Panc1 (cell line): ENCODE measurements around the gene ENOX1. TPM values are rescaled to one million over a fixed set of nuclear protein-coding genes. Genes with fewer than 3 reads are reported as not detected.
A peak's percentile ranks its signal among the peaks of the same experiment; 100 is the strongest.

Experiments used
- ATAC-seq: fragments of 200-7000 bp; cut with Tn5 transposase; 2 replicates; pipeline ENCODE4 v1.9.1; 2020; ENCODE audit warnings: mild to moderate bottlenecking, moderate library complexity
- BruUV-seq: library from RNA; stranded (reverse); fragments of 400-500 nt; replicated peaks from 2 replicates; lab custom pipeline; 2021; lab: Mats Ljungman, UMichigan
- CTCF ChIA-PET: fragments of 300-600 bp; sonication (Branson Sonifier 250); formaldehyde crosslinking; loops from one replicate; lab custom pipeline; 2022; ENCODE audit warnings: antibody characterized with exemption; lab: Charles Lee
- POLR2A ChIA-PET: fragments of 300-600 bp; sonication (Branson Sonifier 250); formaldehyde crosslinking; loops from one replicate; lab custom pipeline; 2022; ENCODE audit warnings: antibody characterized with exemption; lab: Charles Lee
- DNase-seq: peaks from one replicate; pipeline ENCODE4 v3.0.0-alpha.2; 2010; ENCODE audit warnings: low read depth, low spot score
- H3K27ac ChIP-seq: 2 replicates; pipeline ENCODE4 v1.5.1; 2011; ENCODE audit warnings: mild to moderate bottlenecking, low read length, inconsistent platforms
- H3K27me3 ChIP-seq: fragments of 200-500 bp; sonication (Bioruptor generic); 2 replicates; pipeline ENCODE4 v1.6.0; 2014; ENCODE audit warnings: low read length, inconsistent platforms; ENCODE audit not compliant: control insufficient read depth, insufficient read depth
- H3K36me3 ChIP-seq: fragments of 200-500 bp; sonication (Bioruptor generic); 2 replicates; pipeline ENCODE4 v1.5.1; 2014; ENCODE audit warnings: inconsistent platforms, mild to moderate bottlenecking, low read length, moderate library complexity; ENCODE audit not compliant: control insufficient read depth, insufficient read depth
- H3K4me1 ChIP-seq: 2 replicates; pipeline ENCODE4 v1.5.1; 2011; ENCODE audit warnings: inconsistent platforms, mild to moderate bottlenecking, low read length, moderate library complexity; ENCODE audit not compliant: control insufficient read depth, insufficient read depth
- H3K4me3 ChIP-seq, 2 experiments: 2 replicates each; pipeline ENCODE4 v1.5.1; 2011 to 2012; ENCODE audit warnings: low read depth in 2 of 2, low read length in 2 of 2, mild to moderate bottlenecking in 2 of 2, inconsistent platforms in 1 of 2, moderate library complexity in 1 of 2
- H3K9me3 ChIP-seq: fragments of 200-500 bp; sonication (Bioruptor generic); 2 replicates; pipeline ENCODE4 v1.5.1; 2014; ENCODE audit warnings: low read depth, mild to moderate bottlenecking, inconsistent platforms, low read length, moderate library complexity; ENCODE audit not compliant: control insufficient read depth, insufficient read depth
- POLR2AphosphoS5 ChIP-seq: IDR thresholded peaks from 2 replicates; pipeline ENCODE4 v1.6.1; 2012; ENCODE audit warnings: mild to moderate bottlenecking, low read depth, low read length, moderate library complexity
- SIN3A ChIP-seq: IDR thresholded peaks from 2 replicates; pipeline ENCODE4 v1.6.1; 2012; ENCODE audit warnings: low read depth, mild to moderate bottlenecking, low read length, moderate library complexity, borderline replicate concordance; ENCODE audit not compliant: insufficient read depth
- TCF7L2 ChIP-seq: IDR thresholded peaks from 2 replicates; pipeline ENCODE4 v1.6.1; 2011; ENCODE audit warnings: mild to moderate bottlenecking, low read depth, low read length, inconsistent platforms
- in situ Hi-C: cut with HindIII; loops from 2 replicates; pipeline ENCODE4 v1.10.0; 2016; ENCODE audit warnings: low sequenced_read_pairs, low pct_unique_long_range_greater_than_20kb
- intact Hi-C: fragments of 100-400 bp; cut with micrococcal nuclease; formaldehyde crosslinking; loops from one replicate; pipeline ENCODE4 v1.10.0; 2022; ENCODE audit not compliant: unreplicated experiment
- total RNA-seq: library from RNA; stranded (reverse); gene quantifications from one replicate; pipeline ENCODE4 v1.2.1, GENCODE V29; 2021; ENCODE audit not compliant: unreplicated experiment
- TF ChIP-seq, protein P1 (sequence below): fragments of 450-650 bp; IDR thresholded peaks from 2 replicates; pipeline ENCODE4 v1.5.1; 2017; ENCODE audit warnings: mild to moderate bottlenecking
- TF ChIP-seq, protein P2 (sequence below), 2 experiments: IDR thresholded peaks; 2 replicates each; pipeline ENCODE4 v1.6.1; 2011 to 2012; ENCODE audit warnings: low read depth in 2 of 2, control low read depth in 1 of 2, low read length in 1 of 2, mild to moderate bottlenecking in 1 of 2, moderate library complexity in 1 of 2; ENCODE audit not compliant: insufficient read depth in 1 of 2

Gene ENOX1
- total RNA-seq, 1 experiment from 2014 or later = 0.23 TPM

DNA sequence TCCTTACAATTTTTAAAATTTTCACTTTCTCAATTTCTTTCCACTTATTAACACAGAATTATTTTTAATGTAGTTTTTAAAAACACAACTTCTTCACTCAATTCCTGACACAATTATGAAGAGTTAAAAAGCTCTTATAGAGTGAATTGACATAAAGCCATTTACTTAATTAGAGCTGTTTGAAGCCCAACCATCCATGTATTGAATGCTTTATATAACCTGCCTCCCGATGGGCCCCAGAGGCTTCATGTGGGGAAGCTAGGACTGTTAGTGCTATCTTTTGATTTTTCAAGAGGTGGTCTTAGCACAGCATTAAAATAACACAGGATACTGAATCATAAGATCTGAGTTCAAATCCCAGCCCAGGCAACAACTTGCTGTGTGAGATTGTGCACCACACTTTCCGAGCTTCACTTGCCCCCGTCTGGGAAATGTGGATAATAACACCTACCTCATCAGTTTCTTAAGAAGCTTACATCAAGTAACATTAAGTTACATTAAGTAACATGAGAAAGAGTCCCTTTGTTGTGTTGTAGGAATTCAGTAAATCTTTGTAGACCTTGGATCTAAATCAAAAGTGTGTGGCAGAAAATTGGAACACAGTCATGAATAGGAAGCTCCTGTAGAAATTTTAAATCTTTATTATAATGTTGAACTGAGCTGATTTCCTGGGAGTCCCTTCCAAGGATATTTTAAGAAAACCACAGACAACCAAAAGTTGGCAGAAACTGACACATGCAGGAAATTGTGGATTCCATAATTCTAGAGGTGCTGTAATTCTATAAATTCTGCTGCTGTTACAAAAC, 5.5 kb upstream of the ENOX1 start:
- no peak for DNase-seq
- CTCF ChIA-PET = no interaction called here
- Histone ChIP-seq H3K9me3 (no peaks in the 10 kb centered on the region), H3K4me1 (no peaks in the 10 kb centered on the region), H3K4me3 (no peak overlapping the region), H3K36me3 (no peaks in the 10 kb centered on the region), H3K27ac (no peak overlapping the region), H3K27me3 (no peaks in the 10 kb centered on the region)
- POLR2A ChIA-PET = no interaction called here
- intact Hi-C loops = no loop called here
- no TSS peak for BruUV-seq
- TF ChIP-seq SIN3A (no peak), TCF7L2 (no peak), POLR2AphosphoS5 (no peak)
- TF ChIP-seq, protein P1, sequence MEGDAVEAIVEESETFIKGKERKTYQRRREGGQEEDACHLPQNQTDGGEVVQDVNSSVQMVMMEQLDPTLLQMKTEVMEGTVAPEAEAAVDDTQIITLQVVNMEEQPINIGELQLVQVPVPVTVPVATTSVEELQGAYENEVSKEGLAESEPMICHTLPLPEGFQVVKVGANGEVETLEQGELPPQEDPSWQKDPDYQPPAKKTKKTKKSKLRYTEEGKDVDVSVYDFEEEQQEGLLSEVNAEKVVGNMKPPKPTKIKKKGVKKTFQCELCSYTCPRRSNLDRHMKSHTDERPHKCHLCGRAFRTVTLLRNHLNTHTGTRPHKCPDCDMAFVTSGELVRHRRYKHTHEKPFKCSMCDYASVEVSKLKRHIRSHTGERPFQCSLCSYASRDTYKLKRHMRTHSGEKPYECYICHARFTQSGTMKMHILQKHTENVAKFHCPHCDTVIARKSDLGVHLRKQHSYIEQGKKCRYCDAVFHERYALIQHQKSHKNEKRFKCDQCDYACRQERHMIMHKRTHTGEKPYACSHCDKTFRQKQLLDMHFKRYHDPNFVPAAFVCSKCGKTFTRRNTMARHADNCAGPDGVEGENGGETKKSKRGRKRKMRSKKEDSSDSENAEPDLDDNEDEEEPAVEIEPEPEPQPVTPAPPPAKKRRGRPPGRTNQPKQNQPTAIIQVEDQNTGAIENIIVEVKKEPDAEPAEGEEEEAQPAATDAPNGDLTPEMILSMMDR = no peak
- TF ChIP-seq, protein P2, sequence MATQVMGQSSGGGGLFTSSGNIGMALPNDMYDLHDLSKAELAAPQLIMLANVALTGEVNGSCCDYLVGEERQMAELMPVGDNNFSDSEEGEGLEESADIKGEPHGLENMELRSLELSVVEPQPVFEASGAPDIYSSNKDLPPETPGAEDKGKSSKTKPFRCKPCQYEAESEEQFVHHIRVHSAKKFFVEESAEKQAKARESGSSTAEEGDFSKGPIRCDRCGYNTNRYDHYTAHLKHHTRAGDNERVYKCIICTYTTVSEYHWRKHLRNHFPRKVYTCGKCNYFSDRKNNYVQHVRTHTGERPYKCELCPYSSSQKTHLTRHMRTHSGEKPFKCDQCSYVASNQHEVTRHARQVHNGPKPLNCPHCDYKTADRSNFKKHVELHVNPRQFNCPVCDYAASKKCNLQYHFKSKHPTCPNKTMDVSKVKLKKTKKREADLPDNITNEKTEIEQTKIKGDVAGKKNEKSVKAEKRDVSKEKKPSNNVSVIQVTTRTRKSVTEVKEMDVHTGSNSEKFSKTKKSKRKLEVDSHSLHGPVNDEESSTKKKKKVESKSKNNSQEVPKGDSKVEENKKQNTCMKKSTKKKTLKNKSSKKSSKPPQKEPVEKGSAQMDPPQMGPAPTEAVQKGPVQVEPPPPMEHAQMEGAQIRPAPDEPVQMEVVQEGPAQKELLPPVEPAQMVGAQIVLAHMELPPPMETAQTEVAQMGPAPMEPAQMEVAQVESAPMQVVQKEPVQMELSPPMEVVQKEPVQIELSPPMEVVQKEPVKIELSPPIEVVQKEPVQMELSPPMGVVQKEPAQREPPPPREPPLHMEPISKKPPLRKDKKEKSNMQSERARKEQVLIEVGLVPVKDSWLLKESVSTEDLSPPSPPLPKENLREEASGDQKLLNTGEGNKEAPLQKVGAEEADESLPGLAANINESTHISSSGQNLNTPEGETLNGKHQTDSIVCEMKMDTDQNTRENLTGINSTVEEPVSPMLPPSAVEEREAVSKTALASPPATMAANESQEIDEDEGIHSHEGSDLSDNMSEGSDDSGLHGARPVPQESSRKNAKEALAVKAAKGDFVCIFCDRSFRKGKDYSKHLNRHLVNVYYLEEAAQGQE (IDR thresholded peaks at IDR 0.05; ENCODE audit: insufficient read depth in 1 of 2, low read depth in 2 of 2, low read length in 1 of 2) = no peak
- in situ Hi-C loops = no loop called here
- ATAC-seq = no peak

DNA sequence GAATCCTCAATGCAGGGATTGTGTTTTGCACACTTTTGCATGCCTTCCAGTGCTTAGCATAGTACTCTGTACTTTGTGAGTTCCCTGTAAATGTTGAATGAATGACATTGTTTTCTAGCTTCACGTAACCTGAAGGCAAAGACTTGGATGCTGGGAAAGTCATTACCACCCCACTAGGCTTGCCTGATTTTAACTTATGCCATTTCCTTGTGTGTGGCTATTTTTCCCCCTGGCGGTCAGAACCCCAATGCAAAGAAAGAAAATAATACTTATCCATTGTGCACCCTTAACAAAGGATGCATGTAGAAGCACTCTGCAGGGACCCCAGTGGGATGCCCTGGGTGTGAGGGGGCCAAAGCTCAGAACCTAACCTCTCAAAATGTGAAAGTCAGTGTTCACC, 1.2 kb upstream of the ENOX1 start:
- BruUV-seq = no TSS peak
- Histone ChIP-seq H3K27ac (no peak overlapping the region), H3K36me3 (no peaks in the 10 kb centered on the region), H3K4me3 (no peak overlapping the region), H3K4me1 (peaks cover 3% of the 10 kb centered on the region; the same call in 1 of the 2 replicates), H3K27me3 (peaks cover under 1% of the 10 kb centered on the region; the same call in 1 of the 2 replicates), H3K9me3 (no peaks in the 10 kb centered on the region)
- TF ChIP-seq SIN3A (no peak), TCF7L2 (no peak), POLR2AphosphoS5 (no peak)
- TF ChIP-seq, protein P1 = peak; percentile 52
- TF ChIP-seq, protein P2 (IDR thresholded peaks at IDR 0.05; ENCODE audit: insufficient read depth in 1 of 2, low read depth in 2 of 2, low read length in 1 of 2) = no peak
- in situ Hi-C loops (no loop called here), intact Hi-C loops (loop anchor here (10.0 kb wide), 1 partner anchor 703 kb away; no protein-coding TSS in a partner anchor)
- CTCF ChIA-PET = no interaction called here
- POLR2A ChIA-PET = no interaction called here
- DNase-seq (no peak), ATAC-seq (no peak)
